Neuron (in vitro differentiated cells): ENCODE results near the gene MAP2K7.

Source experiments
- H2AFZ ChIP-seq: one replicate; pipeline ENCODE4 v1.6.1; 2013; ENCODE audit warnings: low read depth, mild to moderate bottlenecking, inconsistent platforms, low read length, moderate library complexity
- H3K27me3 ChIP-seq: one replicate; pipeline ENCODE4 v1.6.1; 2013; ENCODE audit warnings: low read length; ENCODE audit not compliant: insufficient read depth
- H3K36me3 ChIP-seq: one replicate; pipeline ENCODE4 v1.6.1; 2013; ENCODE audit warnings: low read length; ENCODE audit not compliant: insufficient read depth
- H3K4me1 ChIP-seq: one replicate; pipeline ENCODE4 v1.6.1; 2013; ENCODE audit warnings: low read length; ENCODE audit not compliant: insufficient read depth
- H3K4me3 ChIP-seq: 2 replicates; pipeline ENCODE4 v1.5.1; 2013; ENCODE audit warnings: mild to moderate bottlenecking, low read length, moderate library complexity
- H3K9me3 ChIP-seq: one replicate; pipeline ENCODE4 v1.6.1; 2013; ENCODE audit warnings: low read length

The MAP2K7 gene

DNA sequence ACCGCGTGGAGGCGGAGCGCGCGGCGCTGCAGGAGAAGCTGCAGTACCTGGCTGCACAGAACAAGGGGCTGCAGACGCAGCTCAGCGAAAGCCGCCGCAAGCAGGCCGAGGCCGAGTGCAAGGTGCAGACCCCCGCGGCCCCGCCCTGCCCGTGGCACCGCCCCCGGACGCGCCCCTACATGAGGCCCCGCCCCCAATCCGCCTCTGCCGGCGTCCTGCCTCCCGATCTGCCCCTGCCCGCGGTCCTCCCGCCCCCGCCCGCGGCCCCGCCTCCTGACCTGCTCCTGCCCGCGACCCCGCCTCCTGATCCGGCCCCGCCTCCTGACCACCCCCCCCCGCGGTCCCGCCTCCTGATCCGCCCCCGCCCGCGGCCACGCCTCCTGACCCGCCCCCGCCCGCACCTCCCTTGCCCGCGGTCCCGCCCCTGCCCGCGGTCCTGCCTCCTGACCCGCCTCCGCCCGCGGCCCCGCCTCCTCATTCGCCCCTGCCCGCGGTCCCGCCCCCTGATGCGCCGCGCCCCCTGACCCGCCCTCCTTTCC, 41.2 kb upstream of the MAP2K7 start:
- Histone ChIP-seq H3K36me3 (peaks cover 3% of the 10 kb centered on the region), H3K27me3 (no peaks in the 10 kb centered on the region), H3K4me3 (no peak overlapping the region), H3K9me3 (no peaks in the 10 kb centered on the region), H3K4me1 (peaks cover 8% of the 10 kb centered on the region), H2AFZ (no peak overlapping the region)

DNA sequence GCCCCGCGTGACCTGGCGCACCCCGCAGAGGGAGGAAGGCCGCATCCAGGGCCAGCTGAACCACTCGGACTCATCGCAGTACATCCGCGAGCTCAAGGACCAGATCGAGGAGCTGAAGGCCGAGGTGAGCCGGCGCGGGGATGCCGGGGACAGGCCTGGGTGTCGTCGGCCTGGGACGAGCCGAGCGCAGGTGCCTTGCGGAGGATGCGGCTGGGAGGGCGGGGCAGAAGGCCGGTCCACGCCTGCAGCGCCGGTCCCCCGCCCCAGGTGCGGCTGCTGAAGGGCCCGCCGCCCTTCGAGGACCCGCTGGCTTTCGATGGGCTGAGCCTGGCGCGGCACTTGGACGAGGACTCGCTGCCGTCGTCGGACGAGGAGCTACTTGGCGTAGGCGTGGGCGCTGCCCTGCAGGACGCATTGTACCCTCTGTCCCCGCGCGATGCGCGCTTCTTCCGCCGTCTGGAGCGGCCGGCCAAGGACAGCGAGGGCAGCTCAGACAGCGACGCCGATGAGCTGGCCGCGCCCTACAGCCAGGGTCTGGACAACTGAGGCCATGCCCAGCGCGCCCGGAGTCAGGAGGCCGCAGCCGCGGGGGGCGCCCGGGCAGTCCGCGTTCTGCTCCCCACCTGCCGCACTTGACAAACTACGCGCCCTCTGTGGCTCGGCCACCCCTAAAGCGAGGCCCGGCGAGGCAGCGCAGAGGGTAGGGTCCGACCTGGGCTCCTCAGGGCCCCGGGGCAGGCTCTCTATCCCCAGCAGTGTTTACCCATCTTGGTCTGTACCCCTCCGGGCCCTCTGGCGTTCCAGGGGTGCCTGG, 40.3 kb upstream of the MAP2K7 start:
- Histone ChIP-seq H3K36me3 (peaks cover 5% of the 10 kb centered on the region), H2AFZ (no peak overlapping the region), H3K4me3 (no peak overlapping the region), H3K27me3 (no peaks in the 10 kb centered on the region), H3K9me3 (no peaks in the 10 kb centered on the region), H3K4me1 (peaks cover 8% of the 10 kb centered on the region)

DNA sequence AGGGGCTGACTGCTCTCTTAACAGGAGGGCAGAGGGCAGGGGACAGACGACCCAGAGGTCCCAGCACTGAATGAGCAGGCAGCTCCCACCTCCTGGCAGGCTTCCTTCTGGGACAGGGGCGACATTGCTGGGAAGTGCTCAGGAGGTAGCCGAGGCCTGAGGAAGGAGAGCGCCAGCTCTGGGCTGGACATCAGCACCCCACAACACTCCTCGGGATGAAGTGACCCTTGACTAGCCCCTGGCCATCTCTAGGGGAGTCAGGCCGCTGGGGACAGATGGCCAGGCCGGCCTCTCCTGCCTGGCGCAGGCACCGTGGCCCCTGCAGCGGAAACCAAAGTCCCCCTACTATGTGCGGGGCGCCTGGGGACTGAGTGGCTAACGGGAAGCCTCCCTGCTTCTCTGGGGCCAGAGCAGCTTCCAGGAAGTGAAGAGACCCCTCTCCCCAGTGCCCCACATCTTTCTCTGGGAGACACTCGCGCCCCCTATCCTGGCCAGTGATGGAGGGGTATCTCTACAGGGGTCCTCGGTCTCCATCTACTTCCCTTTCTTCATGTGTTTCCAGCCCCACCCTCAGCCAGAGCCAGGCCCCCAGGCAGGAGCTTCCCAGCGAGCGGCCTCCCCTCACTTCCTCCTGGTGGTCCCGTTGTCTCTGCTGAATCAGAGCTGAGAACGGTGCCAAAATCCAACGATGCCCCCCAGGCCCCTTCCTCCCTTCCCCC, 39.5 kb upstream of the MAP2K7 start:
- no peak overlapping the region for H2AFZ ChIP-seq
- no peaks in the 10 kb centered on the region for H3K27me3 ChIP-seq
- peaks cover 8% of the 10 kb centered on the region for H3K4me1 ChIP-seq
- H3K36me3 ChIP-seq = peaks cover 10% of the 10 kb centered on the region
- no peaks in the 10 kb centered on the region for H3K9me3 ChIP-seq
- no peak overlapping the region for H3K4me3 ChIP-seq

DNA sequence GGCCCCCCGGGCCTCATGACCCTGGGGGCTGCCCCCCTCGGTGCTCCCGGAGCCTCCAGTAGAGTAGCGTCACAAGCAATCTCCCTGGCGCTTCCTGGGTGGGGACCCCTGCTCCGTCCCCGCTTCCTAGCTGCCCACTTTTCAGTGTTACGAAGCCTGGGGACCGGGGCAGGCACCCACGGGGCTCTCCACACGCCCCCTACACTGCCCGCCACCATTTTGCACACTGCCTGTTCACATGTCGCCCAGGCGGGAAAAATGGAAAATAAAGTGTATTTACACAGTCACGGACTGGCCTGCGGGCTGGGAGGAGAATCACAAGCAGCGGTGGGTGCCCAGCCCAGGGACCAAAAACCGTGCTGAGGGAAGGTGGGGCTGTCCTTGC, 39.0 kb upstream of the MAP2K7 start:
- H3K4me3 ChIP-seq = no peak overlapping the region
- no peaks in the 10 kb centered on the region for H3K9me3 ChIP-seq
- peaks cover 10% of the 10 kb centered on the region for H3K36me3 ChIP-seq
- no peak overlapping the region for H2AFZ ChIP-seq
- no peaks in the 10 kb centered on the region for H3K27me3 ChIP-seq
- H3K4me1 ChIP-seq = peaks cover 8% of the 10 kb centered on the region

DNA sequence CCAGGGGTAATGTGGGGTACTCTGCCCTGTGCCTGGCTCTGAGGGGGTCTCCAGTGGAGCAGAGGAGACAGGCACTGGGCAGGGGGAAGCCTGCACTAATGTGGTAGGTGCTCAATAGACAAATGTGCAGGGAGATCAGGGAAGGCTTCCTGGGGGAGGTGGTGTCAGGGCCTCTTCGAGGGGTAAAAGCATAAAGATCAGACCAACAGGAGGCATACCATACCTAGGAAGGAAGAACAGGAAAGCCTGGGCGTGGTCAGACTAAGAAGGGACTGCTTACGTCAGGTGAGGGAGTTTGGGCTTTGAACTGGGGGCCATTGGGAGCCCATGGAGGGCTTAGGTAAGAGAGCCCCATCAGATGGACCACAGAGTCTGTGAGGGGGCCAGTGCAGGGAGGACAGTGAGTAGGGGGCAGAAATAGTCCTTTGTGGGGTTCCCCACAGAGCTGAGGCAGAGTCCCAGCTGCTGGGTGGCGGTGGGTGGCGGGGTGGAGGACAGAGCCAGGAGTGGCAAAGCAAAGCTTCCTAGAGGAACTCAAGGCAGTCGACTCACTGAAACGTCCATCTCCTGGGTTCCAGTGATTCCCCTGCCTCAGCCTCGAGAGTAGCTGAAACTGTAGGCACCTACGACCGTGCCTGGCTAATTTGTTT, 38.3 kb upstream of the MAP2K7 start:
- no peaks in the 10 kb centered on the region for H3K9me3 ChIP-seq
- no peak overlapping the region for H3K4me3 ChIP-seq
- H3K27me3 ChIP-seq = no peaks in the 10 kb centered on the region
- peaks cover 8% of the 10 kb centered on the region for H3K4me1 ChIP-seq
- peaks cover 7% of the 10 kb centered on the region for H3K36me3 ChIP-seq
- H2AFZ ChIP-seq = no peak overlapping the region

DNA sequence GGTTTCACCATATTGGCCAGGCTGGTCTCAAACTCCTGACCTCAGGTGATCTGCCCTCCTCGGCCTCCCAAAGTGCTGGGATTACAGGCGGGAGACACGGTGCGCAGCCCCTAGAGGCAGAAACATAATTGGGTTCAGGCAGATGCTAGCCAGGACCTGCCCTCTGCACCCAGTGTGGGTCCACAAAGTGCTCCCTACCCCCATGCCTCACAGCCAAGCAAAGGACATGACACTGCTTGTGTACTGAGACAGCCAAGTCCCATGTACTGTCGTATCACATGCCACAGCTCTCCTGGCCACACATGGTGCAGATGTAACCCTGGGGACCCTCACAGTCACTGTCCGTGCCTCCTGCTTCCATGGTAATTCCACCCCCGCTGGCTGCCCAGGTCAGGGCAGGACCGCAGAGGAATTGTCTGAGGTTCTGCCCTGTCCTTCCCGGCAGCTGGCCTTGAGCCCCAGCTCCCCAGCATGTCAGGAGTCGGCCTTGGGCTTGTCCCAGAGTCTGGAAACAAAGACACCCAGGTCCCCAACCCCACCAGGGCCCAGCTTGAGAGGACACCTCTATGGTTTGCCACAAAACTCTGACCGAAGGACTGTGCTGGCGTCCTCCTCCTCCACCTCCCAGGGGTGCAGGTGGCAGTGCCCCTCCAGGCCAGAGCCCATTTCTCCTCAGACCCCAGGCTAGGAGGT, 37.1 kb upstream of the MAP2K7 start:
- no peaks in the 10 kb centered on the region for H3K9me3 ChIP-seq
- H3K36me3 ChIP-seq = peaks cover 7% of the 10 kb centered on the region
- peaks cover 18% of the 10 kb centered on the region for H3K4me1 ChIP-seq
- H2AFZ ChIP-seq = no peak overlapping the region
- no peaks in the 10 kb centered on the region for H3K27me3 ChIP-seq
- no peak overlapping the region for H3K4me3 ChIP-seq

DNA sequence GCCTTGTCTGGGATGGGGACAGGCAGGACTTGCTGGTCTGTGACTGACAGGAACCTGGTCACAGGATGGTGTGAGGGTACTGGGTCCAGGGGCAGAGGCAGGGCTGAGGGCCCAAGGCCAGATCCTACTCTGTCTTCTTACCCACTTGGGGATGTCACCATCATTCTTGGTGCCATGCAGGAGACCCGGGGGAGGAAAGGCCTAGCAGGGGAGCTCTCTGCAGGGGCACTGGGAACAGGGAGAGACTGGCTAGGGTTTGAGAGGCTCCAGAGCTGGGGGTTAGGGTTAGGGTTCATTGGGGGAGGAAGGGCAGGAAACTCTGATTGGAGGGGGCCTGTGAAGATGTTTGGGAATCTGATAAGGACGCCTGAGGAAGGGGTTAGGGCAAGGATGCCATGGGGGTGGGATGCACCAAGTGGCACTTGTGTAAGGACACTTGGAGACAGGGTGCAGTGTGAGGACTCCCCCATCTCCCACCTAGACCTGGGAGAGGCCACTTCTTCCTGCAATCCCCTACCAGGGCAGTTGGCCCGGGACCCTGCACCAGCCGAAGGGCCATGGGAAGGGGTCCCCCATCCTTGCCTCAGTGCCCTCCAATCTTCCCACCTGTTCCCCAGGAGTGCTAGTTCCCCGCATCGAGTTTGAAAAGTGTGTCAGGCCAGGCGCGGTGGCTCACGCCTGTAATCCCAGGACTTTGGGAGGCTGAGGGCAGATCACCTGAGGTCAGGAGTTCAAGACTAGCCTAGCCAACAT, 36.4 kb upstream of the MAP2K7 start:
- Histone ChIP-seq H3K27me3 (no peaks in the 10 kb centered on the region), H3K4me3 (no peak overlapping the region), H3K4me1 (peaks cover 24% of the 10 kb centered on the region), H2AFZ (no peak overlapping the region), H3K36me3 (peaks cover 7% of the 10 kb centered on the region), H3K9me3 (no peaks in the 10 kb centered on the region)

DNA sequence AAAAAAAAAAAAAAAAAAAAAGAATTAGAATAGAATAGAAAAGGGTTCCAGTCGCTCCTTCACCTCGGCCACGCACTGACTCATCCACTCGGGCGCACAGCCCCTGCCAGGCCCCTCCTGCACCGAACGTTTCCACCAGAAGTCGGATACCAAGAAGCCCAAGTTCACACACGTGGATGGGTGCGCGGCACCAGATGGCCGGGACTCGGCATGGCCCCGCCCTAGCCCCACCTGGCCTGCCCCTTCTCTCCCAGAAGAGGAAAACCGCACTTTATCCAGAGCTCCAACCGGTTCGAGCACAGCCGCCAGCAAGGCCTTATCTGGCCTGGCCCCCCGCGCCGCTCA, 35.4 kb upstream of the MAP2K7 start:
- Histone ChIP-seq H3K4me1 (peaks cover 35% of the 10 kb centered on the region), H2AFZ (no peak overlapping the region), H3K4me3 (no peak overlapping the region), H3K27me3 (no peaks in the 10 kb centered on the region), H3K36me3 (peaks cover 9% of the 10 kb centered on the region), H3K9me3 (no peaks in the 10 kb centered on the region)

DNA sequence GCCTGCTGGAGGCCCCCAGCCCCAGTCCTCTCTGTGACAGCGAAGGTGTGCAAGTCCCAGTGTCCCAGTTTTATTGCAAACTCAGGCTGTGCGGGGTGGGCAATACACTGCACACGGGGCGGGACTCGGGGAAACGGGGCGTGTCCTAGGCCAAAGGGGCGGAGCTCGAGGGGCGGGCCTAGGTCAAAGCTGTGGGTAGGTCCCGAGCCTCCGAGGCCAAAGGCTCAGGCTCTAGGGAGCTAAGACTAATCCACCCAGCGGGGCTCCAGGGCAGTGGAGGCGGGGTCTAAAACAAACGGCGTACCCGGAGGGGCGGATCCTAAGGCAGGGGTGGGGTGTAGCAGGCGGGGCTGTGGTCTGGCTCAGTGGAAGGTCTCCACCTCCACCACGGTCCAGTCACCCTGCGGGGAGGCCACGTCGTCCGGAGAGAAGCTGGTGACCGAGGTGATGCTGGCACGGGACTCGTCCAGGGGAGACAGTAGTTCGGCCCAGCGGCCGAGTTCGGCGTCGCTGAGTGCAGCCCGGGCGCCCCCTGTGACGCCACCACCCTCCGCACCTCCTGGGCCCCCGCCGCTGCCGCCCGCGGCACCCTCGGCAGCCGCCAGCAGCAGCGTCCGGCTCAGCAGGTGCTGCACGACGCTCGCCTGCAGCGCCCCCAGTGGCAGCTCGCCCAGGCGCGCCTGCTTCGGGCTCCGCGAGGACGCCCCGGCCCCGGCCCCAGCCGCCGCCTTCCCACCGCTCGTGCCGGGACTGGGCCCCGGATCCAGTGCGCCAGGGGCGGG, 34.8 kb upstream of the MAP2K7 start:
- Histone ChIP-seq H3K27me3 (no peaks in the 10 kb centered on the region), H3K4me3 (no peak overlapping the region), H3K9me3 (no peaks in the 10 kb centered on the region), H3K4me1 (peaks cover 38% of the 10 kb centered on the region), H2AFZ (no peak overlapping the region), H3K36me3 (peaks cover 9% of the 10 kb centered on the region)

DNA sequence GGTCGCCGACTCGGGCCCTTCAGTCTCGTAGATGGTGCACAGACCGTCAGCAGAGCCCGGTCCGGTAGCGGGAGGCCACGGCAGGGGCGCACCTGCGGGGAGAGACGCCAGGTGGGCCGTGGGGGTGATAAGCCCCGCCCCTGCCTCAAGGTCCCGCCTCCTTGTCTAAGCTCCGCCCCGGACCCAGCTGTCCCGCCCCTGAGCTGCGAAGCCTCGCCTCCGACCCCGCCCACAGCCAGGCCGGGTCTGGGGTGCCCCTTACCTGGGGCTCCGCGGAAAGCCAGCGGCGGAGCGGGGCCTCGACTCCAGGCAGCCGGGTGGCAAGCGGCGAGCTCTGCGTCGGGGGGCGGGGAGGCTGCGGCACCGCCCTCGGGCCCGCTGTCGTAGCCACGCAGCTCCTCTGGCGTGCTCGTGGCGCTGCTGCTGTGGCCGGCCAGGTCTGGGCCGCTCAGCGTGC, 34.2 kb upstream of the MAP2K7 start:
- Histone ChIP-seq H3K27me3 (no peaks in the 10 kb centered on the region), H3K4me3 (no peak overlapping the region), H3K4me1 (peaks cover 38% of the 10 kb centered on the region), H3K9me3 (no peaks in the 10 kb centered on the region), H2AFZ (no peak overlapping the region), H3K36me3 (peaks cover 9% of the 10 kb centered on the region)

DNA sequence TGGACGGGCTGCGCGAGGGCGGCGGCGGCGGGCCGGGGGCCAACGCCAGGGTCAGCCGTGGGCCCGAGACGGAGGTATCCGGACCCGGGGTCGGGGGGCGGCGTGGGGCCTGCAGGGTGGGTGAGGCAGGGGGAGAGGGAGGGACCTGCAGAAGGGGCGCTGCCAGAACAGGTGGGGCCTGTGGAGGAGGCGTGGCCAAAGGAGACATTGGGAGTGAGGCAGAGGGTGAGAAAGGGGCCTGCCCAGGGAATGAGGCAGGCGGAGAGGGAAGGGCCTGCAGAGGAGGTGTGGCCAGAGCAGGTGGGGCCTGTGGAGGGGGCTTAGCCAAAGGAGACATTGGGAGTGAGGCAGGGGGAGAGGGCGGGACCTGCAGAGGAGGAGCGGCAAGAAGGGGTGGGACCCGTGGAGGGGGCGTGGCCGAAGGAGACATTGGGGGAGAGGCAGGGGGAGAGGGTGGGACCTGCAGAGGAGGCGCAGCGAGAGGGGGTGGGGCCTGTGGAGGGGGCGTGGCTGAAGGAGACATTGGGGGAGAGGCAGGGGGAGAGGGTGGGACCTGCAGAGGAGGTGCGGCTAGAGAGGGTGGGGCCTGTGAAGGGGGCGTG, 33.7 kb upstream of the MAP2K7 start:
- Histone ChIP-seq H2AFZ (no peak overlapping the region), H3K9me3 (no peaks in the 10 kb centered on the region), H3K36me3 (peaks cover 9% of the 10 kb centered on the region), H3K4me3 (no peak overlapping the region), H3K4me1 (peaks cover 42% of the 10 kb centered on the region), H3K27me3 (no peaks in the 10 kb centered on the region)
